ENCODE results near the gene SETD7.

Gene SETD7

DNA sequence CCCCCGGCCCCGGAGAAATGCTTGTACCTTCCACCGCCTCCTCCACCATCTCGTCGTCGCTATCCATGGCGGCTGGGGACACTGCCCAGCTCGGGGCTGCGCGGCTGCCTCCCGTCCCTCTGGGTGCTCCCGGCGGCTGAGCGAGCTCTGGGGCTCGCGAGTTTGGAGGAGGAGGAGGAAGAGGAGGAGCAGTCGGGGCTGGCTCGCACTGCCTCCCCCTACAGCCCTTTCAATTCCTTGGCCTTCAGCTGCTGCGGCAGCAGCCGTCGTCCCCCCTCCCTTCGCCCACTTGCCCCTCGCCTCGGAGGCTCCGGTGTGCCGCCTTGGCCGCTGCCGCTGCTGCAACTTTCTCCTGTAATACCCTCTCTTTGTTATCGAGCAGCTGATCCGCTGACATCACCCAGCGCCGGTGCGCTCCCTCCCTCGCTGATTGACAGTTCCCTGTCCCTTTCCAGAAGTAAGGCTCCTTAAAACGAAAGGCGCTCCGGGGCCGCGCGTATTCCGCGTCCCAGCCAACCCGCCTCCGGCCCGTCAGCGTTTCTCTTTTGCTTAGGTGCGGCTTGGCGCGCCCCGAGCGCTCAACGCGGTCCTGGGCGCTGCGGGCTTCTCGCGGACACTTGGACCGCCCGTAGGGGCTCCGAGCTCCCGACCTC, at the start of gene SETD7:
TSS of gene SETD7 (minus strand) at position 149 of the 653 bp plus-strand sequence. CDS start at position 67, 82 bp downstream.
- DNase-seq (ENCODE audit: low spot score), result peak; percentile 69

GRCh38 chr4:139605516-139605915, 49.5 kb upstream of the SETD7 start:
- DNase-seq (ENCODE audit: low spot score), result no peak

GRCh38 chr4:139603576-139604410, 47.8 kb upstream of the SETD7 start:
- DNase-seq (ENCODE audit: low spot score), result peak; percentile 72

- DNase-seq (ENCODE audit: low spot score), result no peak
Measured at GRCh38 chr4:139602776-139603360, 46.8 kb upstream of the SETD7 start.

DNA sequence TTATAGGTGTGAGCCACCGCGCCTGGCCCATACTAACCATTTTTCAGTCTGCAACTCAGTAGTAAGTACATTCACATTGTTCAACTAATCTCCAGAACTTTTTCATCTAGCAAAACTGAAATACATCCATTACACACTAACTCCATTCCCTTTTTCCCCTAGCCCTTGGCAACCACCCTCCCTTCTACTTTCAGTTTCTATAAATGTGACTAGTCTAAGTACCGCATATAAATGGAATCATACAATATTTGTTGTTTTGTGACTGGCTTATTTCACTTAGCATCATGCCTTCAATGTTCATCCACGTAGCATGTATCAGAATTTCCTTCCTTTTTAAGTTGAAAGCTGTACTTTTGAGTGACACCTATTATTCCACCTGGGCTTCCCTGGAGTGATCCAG, 44.6 kb upstream of the SETD7 start:
- no peak for DNase-seq (ENCODE audit: low spot score)

GRCh38 chr4:139599594-139600374, 43.8 kb upstream of the SETD7 start:
- DNase-seq (ENCODE audit: low spot score), result no peak

- no peak for DNase-seq (ENCODE audit: low spot score)
Measured at GRCh38 chr4:139599076-139599475, 43.1 kb upstream of the SETD7 start.

DNA sequence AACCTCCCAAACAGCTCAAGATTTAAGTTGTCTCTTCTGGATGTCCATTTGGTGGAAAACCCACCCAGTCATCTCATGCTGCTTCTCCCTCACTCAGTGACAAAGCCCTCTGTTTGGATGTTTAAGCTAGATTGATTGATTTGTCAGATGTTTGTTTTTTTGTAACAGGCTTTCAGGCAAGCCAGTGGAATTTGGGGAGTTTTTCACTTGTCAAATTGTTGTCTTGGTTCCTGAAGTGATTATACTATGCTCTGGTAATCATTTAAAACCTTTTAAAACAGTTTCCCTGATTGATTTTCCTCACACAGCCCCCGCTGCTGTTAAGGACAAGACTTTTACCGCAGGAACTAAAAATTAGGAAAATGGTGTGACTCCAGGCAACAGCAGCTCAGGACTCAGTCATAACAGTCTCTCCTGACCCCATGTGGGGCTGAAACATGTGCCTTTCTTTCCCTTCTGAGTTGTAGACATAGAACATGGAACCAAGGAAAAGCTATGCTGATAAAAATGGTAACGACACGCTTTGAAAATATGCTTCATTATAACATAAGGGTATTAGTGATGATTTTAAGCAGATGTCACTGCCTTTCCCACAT, 40.8 kb upstream of the SETD7 start:
- no peak for DNase-seq (ENCODE audit: low spot score)

- DNase-seq (ENCODE audit: low spot score), result no peak
Measured at GRCh38 chr4:139596034-139596683, 40.1 kb upstream of the SETD7 start.

- no peak for DNase-seq (ENCODE audit: low spot score)
Measured at GRCh38 chr4:139594591-139595185, 38.7 kb upstream of the SETD7 start.

- DNase-seq (ENCODE audit: low spot score), result no peak
Measured at GRCh38 chr4:139593091-139593564, 37.1 kb upstream of the SETD7 start.

DNA sequence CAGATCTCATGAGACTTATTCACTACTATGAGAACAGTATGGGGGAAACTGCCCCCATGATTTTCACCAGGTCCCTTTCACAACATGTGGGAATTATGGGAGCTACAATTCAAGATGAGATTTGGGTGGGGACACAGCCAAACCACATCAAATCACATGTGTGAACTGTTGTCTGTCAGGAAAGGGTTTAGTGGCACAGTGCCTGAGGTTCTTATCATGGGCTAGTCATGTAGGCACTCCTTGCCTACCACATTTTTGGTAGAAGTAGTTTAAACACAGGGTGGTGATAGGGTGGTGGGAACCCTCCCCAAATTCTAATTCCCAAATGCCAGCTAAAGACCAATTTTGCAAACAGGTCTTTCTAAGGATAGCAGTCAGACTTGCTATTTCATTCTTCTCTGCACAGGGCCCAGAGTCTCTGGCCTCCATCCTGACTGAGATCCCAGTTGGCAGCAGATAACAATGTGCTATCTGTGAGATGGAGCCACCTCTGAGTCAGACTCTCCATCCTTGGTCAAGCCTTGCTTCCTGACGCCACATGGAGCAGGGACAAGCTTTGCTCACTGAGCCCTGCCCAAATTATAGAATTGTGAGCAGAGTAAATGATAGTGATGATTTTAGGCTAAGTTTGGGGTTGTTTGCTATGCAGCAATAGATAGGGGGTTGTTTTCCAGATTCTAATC, 33.5 kb upstream of the SETD7 start:
- DNase-seq (ENCODE audit: low spot score), result no peak

DNA sequence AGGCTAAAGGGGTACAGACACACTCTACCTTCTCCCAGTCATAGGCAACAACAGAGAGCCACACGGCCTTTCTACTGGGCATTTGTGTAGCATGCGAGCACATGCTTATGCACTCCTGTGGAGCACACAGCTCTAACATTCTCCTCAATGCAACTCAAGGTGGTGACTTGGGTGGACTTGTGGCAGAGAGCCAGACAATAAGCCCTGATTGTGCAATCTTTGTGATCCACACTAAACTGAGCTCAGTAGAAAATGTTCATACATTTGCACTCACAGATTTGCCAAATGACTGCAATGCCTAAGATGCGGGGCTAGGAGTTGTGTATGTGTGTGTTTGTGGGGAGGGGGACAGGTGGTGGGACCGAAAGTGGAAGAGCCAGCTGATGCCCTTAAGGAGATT, 31.4 kb upstream of the SETD7 start:
- DNase-seq (ENCODE audit: low spot score), result no peak

DNA sequence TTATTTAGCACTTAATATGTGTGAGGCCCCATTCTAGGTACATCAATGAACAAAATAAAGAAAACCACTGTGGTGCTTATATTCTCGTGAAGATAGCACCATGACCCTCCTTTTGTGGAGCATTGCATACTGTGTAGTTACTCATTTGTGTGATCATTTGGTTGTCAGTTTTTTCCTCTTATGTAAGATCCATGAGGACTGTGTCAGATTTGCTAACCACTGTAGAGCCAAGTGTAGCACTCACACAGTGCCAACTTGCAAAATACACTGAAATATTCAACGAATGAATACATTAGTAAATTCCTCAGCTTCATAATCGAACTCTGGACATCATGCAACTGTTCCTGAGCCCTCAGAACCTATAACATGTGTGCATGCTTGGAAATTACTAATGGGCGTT, 29.5 kb upstream of the SETD7 start:
- DNase-seq (ENCODE audit: low spot score), result no peak

GRCh38 chr4:139584784-139585183, 28.8 kb upstream of the SETD7 start:
- no peak for DNase-seq (ENCODE audit: low spot score)

GRCh38 chr4:139584013-139584412, 28.0 kb upstream of the SETD7 start:
- DNase-seq (ENCODE audit: low spot score), result no peak

DNA sequence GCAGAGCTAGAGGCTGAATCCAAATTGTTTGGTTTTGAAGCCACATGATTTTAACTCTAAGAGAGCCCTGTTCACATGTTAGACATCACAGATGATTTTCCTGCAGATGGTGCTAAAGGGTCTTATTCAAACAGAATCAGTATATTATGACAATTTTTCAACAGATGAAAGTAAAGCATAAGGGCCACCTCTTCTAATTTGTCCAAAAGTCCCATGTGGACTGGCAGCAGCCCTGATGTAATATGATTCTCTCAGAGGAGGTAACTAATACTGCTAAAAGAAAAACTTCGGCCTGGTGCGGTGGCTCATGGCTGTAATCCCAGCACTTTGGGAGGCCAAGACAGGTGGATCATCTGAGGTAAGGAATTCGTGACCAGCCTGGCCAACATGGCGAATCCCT, 26.0 kb upstream of the SETD7 start:
- DNase-seq (ENCODE audit: low spot score), result no peak

DNA sequence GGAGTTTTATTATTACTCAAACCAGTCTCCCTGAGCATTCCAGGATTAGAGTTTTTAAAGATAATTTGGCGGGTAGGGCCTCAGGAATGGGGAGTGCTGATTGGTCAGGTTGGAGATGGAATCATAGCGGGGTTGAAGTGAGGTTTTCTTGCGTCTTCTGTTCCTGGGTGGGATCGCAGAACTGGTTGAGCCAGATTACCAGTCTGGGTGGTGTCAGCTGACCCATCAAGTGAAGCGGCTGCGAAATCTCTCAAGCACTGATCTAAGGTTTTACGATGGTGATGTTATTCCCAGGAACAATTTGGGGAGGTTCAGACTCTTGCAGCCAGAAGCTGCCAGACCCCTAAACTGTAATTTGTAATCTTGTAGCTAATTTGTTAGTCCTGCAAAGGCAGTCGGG, 25.1 kb upstream of the SETD7 start:
- DNase-seq (ENCODE audit: low spot score), result no peak

DNA sequence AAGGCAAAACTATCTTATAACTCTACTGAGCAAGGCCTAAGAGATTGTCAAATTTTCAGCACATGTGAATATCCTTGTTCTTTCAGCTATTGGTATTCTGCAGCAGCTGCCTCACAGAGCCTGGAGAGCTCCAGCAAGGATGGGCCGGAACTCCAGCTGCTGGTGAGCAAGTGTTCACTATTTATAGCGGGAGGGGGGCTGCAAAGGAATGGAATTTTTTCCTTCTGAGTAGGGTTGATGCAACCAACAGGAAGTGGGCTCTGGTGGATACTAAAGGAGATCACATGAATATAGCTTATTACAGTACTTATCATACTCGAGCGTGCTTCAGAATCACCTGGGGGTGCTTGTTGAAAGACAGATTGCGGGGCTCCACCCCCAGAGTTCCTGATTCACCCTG, 20.2 kb upstream of the SETD7 start:
- DNase-seq (ENCODE audit: low spot score), result no peak

GRCh38 chr4:139575072-139575471, 19.1 kb upstream of the SETD7 start:
- DNase-seq (ENCODE audit: low spot score), result no peak

Measured in SW480 (cell line).